GM18858 (cell line): Measurements from ENCODE around the gene EPHB2.

ENCODE experiments used
- ATAC-seq: cut with Tn5 transposase; IDR thresholded peaks from one replicate; pipeline ENCODE4 v1.9.1; 2021; ENCODE audit not compliant: unreplicated experiment

The EPHB2 gene

GRCh38 chr1:22815421-22816066 is 104.9 kb downstream of the EPHB2 start:
- no peak for ATAC-seq

DNA sequence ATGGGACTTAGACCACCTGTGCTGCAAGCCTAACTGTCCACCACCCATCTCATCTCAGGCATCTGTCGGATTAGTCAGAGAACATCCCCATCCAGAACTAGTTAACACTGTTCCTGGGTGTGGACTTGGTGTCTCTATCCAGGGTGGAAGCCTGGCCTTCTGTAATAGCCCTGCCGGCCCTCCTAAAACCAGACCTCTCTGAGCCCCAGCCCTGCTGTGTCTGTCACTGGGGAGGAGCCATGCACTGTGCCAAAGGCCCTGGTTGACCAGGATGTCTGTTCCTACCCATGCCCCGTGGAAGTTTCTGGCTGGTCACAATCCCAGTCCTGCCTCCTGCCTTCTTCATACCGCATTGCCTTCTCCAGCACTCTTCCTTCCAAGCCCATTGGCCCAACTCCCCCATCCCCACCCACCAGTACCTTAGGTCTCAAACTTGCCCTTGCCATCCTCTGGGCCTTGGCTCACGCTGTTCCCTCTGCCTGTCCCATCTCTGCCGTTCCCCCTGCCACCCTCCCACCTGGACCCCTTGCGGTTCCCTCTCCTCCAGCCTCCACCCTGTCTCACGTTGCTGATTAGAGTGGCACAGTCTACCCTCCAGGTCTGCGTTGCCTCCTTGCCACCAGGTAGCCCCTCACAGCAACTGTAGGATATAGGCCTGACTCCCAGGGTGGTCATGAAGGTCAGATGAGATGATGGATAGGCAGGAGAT is 105.6 kb downstream of the EPHB2 start:
- no peak for ATAC-seq

DNA sequence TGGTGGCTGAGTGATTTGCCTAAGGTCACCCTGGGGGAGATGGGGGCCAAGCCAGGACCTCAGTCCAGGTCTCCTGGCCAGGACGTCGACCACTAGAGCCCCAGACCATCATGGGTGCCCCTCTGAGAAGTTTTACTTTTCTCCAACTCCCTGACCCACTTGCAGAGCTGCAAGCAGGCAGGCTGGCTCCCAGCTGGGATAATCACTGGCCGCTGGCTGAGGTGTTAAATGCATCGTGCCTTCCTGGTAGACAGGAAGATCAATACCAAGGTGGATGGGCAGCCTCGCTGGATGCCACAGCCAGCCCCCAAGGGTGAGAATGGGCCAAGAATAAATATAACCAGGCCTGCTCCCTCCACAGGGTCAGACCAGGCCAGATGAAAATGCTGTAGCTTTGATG is 106.2 kb downstream of the EPHB2 start:
- no peak for ATAC-seq

- no peak for ATAC-seq
Measured at GRCh38 chr1:22817462-22817861, 106.8 kb downstream of the EPHB2 start.

GRCh38 chr1:22818061-22818770 is 107.6 kb downstream of the EPHB2 start:
- ATAC-seq = no peak

DNA sequence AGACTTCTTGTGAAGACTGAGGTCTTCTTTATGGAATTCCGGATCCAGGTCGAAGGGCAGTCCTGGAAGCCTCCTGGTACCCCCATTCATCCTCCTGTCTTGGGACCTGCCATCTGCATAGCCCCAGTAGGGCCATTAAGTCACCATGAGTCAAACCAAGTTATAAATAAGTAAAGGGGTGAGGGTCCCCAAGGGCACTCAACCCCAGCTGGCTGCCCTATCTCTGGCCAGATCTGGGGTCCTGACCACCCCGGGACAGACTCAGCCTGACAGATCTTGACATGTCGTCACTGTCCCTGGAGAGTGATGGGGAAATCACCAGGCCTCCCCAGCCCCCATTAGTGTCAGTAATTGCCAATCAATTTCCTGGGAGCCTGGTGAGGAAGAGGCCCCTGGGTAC is 108.7 kb downstream of the EPHB2 start:
- no peak for ATAC-seq

DNA sequence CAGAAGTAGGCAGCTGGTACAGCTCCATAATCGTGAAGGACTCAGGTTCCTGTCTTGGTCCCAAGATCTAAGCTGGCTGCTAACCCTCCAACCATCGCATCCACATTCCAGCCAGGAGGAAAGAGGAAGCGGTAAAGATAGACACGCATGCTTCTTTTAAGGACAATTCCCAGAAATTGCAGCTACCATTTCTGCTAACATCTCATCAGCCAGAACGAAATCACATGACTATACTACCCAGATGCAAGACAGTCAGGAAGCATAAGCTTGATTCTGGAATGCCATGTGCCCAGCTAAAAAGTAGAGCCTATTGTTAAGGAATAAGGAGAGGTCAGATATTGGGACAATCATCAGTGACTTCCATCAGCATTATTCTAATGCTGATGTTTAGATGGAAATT is 110.4 kb downstream of the EPHB2 start:
- ATAC-seq = no peak

DNA sequence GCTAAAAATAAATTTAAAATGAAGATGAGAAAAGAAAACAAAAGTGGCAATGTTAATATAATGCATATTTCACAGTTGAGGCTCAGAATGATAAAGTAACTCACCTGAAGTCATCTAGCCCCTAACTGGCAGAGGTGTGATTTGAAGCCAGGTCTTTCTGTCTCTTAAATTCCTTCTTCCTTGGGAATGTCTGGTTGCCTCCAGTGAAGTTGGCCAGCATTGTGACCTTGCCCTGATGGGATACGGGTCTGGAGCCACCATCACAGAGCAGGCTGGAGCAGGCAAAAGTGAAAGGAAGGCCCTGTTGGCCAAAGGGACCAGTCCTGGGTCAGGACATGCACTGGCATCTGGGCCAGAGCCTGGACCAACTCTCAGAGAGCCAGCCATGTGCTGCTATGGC is 111.7 kb downstream of the EPHB2 start:
- ATAC-seq = no peak

DNA sequence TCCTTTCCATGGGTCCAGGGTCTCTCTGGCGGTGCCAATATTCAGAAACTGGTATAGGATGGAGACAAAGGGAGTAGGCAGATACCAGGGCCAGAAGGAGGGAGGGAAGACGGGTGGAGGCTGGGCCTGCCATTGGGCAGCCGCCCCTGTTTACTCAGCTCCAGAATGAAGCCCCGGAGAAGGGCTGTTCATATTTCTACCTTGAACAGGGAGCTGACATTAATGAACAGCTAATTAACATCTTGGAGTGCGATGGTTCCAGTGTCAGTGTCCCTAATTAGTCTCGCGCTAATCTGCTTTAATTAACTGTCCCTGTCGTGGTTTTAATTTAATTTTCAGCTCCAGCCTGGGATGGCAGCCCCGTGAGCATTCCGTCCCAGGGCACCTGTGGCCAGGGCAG is 113.8 kb downstream of the EPHB2 start:
- ATAC-seq = no peak

DNA sequence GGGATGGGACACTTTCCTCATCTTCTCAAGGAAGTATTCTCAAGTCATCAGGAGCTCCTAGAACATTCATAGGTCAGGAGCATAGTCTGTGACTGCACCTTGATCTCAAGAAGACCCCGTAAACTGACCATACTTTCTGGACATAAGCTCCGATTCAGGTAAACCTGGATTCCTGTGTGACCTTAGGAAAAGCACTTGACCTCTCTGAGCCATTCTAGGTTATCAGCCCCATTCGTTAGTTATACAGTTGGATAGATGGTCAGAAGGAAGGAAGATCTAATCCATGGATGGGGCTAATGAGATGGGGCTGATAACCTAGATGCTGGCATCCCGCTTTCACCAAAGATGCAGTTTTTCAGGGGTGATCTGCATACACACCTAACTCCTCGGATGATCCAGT is 114.3 kb downstream of the EPHB2 start:
- no peak for ATAC-seq

DNA sequence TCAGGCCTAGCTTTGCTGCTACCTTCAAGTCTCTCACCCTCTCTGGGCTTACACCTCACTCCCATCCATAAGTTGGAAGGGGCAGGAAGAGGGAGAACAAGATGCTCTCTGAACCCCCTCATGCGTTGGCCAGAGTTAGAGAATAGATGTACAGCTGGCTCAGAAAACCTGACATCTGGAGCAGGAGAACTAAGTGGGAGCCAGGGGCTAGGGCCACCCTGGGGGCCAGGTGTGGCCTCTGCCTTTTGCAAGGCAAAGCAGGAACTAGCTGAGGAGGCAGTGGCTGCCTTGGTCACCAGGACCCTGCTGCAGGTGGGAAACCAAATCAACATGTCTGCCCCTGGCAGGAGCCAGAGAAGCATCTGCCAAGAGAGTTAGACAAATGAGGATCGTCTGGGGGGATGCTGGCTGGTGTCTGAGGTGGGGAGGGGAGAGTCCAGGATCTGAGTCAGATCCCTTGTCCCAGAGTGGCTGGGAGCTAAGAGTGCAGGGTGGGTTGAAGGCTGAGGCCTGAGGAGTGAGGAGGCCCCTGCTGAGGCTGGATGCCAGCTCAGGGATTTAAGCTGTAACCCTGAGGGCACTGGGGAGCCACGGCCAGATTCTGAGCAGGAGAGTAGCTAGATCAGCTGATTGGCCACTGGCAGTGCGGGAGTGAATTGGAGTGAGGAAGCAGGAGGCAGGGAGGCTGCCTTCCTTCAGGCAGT is 115.0 kb downstream of the EPHB2 start:
- ATAC-seq = no peak

DNA sequence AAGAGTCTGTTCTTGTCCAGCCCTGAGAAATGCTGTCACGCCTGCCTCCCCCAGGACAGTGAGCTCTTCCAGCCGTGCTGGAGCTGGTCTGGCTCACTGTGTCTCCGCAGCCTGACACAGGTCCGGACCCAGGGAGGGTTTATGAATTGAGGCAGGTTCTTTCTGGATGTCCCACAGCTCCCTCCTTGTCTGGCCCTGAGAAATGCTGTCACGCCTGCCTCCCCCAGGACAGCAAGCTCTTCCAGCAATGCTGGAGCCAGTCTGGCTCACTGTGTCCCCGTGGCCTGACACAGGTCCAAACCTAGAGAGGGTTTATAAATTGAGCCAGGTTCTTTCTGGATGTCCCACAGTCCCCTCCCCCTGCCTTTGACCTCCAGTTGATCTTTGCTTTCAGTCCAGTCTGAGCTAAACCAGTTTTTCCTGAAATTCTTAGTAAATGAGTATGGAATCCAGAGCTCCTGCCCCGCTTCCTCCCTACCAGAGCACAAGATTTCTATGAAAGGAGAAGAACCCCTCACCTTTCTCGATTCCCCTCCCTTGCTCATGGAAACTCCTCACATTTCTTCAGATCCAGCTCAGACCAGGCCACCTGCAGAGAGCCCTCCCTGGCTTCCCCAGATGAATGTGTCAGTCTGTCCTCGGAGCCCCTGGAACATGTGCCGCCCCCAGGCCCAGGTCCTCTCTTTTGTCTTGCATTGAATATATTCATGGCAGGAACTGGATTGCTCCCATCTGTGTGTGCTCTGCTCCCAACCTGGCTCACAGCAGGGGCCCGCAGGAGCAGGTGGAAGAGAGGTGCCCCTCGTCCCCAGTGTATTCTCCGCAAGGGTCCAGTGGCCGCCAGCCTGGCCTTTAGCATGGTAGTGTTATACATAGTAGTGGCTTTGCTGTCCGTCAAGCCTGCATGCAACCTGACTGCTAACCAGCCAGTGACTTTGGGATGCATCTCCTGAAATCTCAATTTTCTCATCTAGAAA is 116.3 kb downstream of the EPHB2 start:
- no peak for ATAC-seq

DNA sequence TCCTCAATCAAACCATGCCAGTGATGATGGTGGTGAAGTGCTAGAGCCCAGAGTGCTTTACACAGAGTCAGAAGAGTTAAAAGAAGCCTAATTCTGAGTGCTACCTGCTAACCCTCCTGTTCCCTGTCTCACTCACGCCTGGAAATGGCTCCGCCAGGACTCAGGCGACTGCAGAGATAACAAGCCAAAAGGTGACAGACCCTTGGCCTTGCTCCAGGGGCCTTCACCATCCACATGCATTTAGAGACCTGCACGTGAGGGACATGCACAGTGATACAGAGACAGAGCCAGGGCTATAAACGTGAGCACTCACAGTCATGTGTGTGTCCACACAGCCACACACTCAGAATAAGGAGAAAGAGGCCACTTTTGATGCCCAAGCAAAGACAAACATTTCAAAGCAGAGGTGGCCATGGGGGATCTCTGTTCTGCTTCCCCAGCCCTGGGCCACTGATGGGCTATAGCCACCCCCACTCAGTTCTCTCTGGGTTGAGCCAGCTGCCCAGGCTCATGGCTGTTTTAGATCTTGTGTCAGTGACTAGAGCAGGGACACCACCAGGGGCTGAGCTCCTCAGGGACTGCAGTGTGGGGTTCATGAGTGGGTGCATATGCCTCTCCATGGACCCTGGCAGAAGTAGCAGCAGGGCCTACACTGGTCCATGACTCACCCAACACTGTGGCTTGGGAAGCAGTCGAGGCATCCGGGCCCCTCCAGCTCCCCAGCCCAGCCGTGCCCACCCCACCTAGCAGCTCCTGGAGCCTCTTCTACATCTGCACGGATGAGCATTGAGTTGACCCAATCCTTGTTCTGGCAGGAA is 117.2 kb downstream of the EPHB2 start:
- ATAC-seq = no peak

DNA sequence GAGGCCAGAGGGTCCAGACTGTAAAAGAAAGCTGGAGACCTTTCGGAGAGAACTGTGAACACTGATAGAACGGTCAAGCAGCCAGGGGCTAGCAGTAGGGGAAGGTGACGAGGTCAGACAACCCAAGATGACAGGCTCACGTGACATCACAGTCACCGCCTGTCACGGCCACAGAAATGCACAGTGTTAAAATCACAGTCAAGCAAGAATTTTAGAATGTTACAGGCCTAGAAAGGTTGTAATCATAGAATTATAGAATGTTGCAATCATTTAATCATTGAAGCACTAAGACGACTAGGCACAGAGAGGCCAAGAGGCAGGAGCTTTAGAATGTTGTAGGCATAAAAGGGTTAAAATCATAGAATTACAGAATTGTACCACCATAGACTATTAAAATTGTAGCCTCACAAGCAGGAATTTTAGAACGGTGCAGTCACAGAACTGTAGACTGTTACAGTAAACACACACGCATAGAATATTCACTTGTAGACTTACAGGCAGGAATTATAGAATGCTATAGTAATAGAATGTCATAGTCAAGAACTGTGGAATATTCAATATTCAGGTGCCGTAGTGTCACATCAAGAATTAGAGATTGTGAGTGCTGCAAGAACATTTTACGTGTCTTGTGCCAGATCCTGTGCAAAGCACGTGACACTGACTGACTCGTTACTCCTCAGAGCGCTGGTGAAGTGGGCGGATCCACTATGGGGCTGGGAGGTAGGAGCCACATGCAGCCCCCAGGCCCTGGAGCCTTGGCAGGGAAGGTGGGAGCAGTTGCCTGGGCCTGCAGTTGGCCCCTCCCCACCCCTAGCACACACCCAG is 118.1 kb downstream of the EPHB2 start:
- no peak for ATAC-seq

GRCh38 chr1:22829309-22829989 is 118.8 kb downstream of the EPHB2 start:
- no peak for ATAC-seq

DNA sequence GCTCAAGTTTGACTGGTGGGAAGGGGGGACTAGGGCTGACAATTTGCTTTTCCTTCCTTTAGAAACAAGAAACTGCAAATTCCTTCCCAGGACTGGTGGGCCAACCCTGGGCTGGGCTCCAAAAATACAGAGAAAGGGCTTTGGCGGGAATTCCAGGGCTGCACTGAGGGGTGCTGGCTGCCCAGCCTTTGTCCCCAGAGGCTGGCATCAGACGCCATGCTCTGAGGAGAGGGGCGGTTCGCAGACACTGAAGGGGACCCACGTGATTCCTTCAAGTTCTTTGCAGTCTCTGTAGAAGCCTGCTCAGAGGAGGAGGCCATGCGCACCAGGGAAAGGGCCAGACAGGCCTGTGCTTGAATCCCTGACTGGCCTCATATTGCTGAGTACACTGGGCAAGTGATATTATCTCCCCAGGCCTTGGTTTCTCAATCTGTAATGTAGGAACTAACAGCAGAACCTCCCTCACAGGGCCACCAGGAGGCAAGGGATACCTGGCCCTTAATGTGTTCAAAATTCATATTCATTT is 119.5 kb downstream of the EPHB2 start:
- ATAC-seq = no peak

GRCh38 chr1:22830757-22831340 is 120.2 kb downstream of the EPHB2 start:
- no peak for ATAC-seq
